ENCODE results near the gene DOC2A.

- no peak for TF ChIP-seq POLR2A (IDR thresholded peaks at IDR 0.05; ENCODE audit: low read depth, low read length)
- TF ChIP-seq TAF1 (IDR thresholded peaks at IDR 0.05; ENCODE audit: borderline replicate concordance, low read depth, low read length), result no peak
- TF ChIP-seq POLR2AphosphoS5 (IDR thresholded peaks at IDR 0.05; ENCODE audit: low read depth, low read length), result no peak
Measured at GRCh38 chr16:29993903-29994599, 16.8 kb downstream of the DOC2A start.

Measured in GM12892 (cell line).